Measurements from ENCODE around the gene C17orf67. TPM values are rescaled to one million over a fixed set of nuclear protein-coding genes. Genes with fewer than 3 reads are reported as not detected.

C17orf67 gene
- total and polyA plus RNA-seq, 2 of the 13 experiments (the other 11 are each of a cell fraction or from before 2014, with no cell fraction given) = 0.41 to 0.86 TPM

- TF ChIP-seq, protein P1, sequence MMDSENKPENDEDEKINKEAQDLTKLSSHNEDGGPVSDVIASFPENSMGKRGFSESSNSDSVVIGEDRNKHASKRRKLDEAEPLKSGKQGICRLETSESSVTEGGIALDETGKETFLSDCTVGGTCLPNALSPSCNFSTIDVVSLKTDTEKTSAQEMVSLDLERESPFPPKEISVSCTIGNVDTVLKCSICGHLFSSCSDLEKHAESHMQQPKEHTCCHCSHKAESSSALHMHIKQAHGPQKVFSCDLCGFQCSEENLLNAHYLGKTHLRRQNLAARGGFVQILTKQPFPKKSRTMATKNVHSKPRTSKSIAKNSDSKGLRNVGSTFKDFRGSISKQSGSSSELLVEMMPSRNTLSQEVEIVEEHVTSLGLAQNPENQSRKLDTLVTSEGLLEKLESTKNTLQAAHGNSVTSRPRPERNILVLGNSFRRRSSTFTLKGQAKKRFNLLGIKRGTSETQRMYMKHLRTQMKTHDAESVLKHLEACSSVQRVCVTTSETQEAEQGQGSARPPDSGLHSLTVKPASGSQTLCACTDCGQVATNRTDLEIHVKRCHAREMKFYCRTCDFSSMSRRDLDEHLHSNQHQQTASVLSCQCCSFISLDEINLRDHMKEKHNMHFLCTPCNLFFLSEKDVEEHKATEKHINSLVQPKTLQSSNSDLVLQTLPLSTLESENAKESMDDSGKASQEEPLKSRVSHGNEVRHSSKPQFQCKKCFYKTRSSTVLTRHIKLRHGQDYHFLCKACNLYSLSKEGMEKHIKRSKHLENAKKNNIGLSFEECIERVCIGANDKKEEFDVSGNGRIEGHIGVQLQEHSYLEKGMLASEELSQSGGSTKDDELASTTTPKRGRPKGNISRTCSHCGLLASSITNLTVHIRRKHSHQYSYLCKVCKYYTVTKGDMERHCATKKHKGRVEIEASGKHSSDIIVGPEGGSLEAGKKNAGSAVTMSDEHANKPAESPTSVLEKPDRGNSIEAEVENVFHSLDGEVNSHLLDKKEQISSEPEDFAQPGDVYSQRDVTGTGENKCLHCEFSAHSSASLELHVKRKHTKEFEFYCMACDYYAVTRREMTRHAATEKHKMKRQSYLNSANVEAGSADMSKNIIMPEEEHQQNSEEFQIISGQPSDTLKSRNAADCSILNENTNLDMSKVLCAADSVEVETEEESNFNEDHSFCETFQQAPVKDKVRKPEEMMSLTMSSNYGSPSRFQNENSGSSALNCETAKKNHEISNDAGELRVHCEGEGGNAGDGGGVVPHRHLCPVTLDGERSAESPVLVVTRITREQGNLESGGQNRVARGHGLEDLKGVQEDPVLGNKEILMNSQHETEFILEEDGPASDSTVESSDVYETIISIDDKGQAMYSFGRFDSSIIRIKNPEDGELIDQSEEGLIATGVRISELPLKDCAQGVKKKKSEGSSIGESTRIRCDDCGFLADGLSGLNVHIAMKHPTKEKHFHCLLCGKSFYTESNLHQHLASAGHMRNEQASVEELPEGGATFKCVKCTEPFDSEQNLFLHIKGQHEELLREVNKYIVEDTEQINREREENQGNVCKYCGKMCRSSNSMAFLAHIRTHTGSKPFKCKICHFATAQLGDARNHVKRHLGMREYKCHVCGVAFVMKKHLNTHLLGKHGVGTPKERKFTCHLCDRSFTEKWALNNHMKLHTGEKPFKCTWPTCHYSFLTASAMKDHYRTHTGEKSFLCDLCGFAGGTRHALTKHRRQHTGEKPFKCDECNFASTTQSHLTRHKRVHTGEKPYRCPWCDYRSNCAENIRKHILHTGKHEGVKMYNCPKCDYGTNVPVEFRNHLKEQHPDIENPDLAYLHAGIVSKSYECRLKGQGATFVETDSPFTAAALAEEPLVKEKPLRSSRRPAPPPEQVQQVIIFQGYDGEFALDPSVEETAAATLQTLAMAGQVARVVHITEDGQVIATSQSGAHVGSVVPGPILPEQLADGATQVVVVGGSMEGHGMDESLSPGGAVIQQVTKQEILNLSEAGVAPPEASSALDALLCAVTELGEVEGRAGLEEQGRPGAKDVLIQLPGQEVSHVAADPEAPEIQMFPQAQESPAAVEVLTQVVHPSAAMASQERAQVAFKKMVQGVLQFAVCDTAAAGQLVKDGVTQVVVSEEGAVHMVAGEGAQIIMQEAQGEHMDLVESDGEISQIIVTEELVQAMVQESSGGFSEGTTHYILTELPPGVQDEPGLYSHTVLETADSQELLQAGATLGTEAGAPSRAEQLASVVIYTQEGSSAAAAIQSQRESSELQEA (CRISPR knock-in tag; IDR thresholded peaks at IDR 0.05; ENCODE audit: not compliant biosample characterization) = no peak
- TF ChIP-seq ZKSCAN5 (CRISPR knock-in tag; IDR thresholded peaks at IDR 0.05) = no peak
- TF ChIP-seq ZNF484 (CRISPR knock-in tag; IDR thresholded peaks at IDR 0.05; ENCODE audit: borderline replicate concordance, low read depth) = no peak
- TF ChIP-seq MAFG (CRISPR knock-in tag; IDR thresholded peaks at IDR 0.05) = no peak
- peak; percentile 80; the same call in 1 of the 2 replicates for TF ChIP-seq ZNF777 (CRISPR knock-in tag; IDR thresholded peaks at IDR 0.05)
- TF ChIP-seq ZBTB46 (CRISPR knock-in tag; IDR thresholded peaks at IDR 0.05; ENCODE audit: borderline replicate concordance) = no peak
- TF ChIP-seq DNMT3B (CRISPR knock-in tag; conservative IDR thresholded peaks at IDR 0.05) = 0 out of 2 replicates have a peak, but pooled peaks have one; percentile 28
- TF ChIP-seq ZNF782 (CRISPR knock-in tag; IDR thresholded peaks at IDR 0.05; ENCODE audit: borderline replicate concordance) = no peak
- no peak for TF ChIP-seq ZNF496 (CRISPR knock-in tag; IDR thresholded peaks at IDR 0.05; ENCODE audit: insufficient replicate concordance)
- TF ChIP-seq KMT2A (CRISPR knock-in tag; IDR thresholded peaks at IDR 0.05) = peak; percentile 32; the same call in 1 of the 2 replicates
- TF ChIP-seq TSC22D2 (CRISPR knock-in tag; IDR thresholded peaks at IDR 0.05; ENCODE audit: borderline replicate concordance) = no peak
- peak; percentile 81 for TF ChIP-seq KDM2A (CRISPR knock-in tag; IDR thresholded peaks at IDR 0.05; ENCODE audit: borderline replicate concordance, low read depth)
- TF ChIP-seq ZNF331 (CRISPR knock-in tag; IDR thresholded peaks at IDR 0.05) = no peak
- no peak for TF ChIP-seq REPIN1 (CRISPR knock-in tag; IDR thresholded peaks at IDR 0.05; ENCODE audit: borderline replicate concordance, low read depth)
- TF ChIP-seq KLF6 (CRISPR knock-in tag; IDR thresholded peaks at IDR 0.05) = no peak; the same call in 1 of the 2 replicates
- no peak for TF ChIP-seq MNT (IDR thresholded peaks at IDR 0.05)
- TF ChIP-seq HOXA5 (CRISPR knock-in tag; IDR thresholded peaks at IDR 0.05) = no peak
These were observed 487 bp downstream of the C17orf67 start (continued) for GRCh38 chr17:56833057-56833808.
